Endothelial cell (in vitro differentiated cells): ENCODE results near the gene CEP41. TPM values are rescaled to one million over a fixed set of nuclear protein-coding genes. Genes with fewer than 3 reads are reported as not detected.

Experiments used
- DNase-seq: peaks from one replicate; pipeline ENCODE4 v3.0.0; 2021; ENCODE audit warnings: low spot score
- H3K27ac Mint-ChIP-seq: one replicate; pipeline ENCODE4 v1.8.0; 2021; ENCODE audit warnings: mixed read lengths, inconsistent platforms; ENCODE audit not compliant: unreplicated experiment
- H3K27me3 Mint-ChIP-seq: one replicate; pipeline ENCODE4 v1.8.0; 2021; ENCODE audit warnings: mild to moderate bottlenecking, moderate library complexity, mixed read lengths, inconsistent platforms; ENCODE audit not compliant: unreplicated experiment
- H3K36me3 Mint-ChIP-seq: one replicate; pipeline ENCODE4 v1.8.0; 2021; ENCODE audit warnings: mild to moderate bottlenecking, low read depth, mixed read lengths, inconsistent platforms; ENCODE audit not compliant: unreplicated experiment
- H3K4me1 Mint-ChIP-seq: one replicate; pipeline ENCODE4 v1.8.0; 2021; ENCODE audit warnings: mild to moderate bottlenecking, mixed read lengths, inconsistent platforms; ENCODE audit not compliant: unreplicated experiment
- H3K4me3 Mint-ChIP-seq: one replicate; pipeline ENCODE4 v1.8.0; 2021; ENCODE audit warnings: mild to moderate bottlenecking, mixed read lengths, inconsistent platforms; ENCODE audit not compliant: unreplicated experiment
- H3K9me3 Mint-ChIP-seq: one replicate; pipeline ENCODE4 v1.8.0; 2021; ENCODE audit warnings: mixed read lengths, inconsistent platforms; ENCODE audit not compliant: unreplicated experiment
- total RNA-seq: library from RNA; stranded (reverse); fragmentation: NEBNext Ultra II Directional; extraction: Animal tissue kit (Norgen Biotek cat#: 25700); gene quantifications from one replicate; pipeline ENCODE4 v1.2.1, GENCODE V29; 2021; ENCODE audit not compliant: unreplicated experiment
- TF ChIP-seq, protein P1 (sequence below): fragments of 200-600 bp; sonication (generic); IDR thresholded peaks from one replicate; pipeline ENCODE4 v1.5.0; 2021; ENCODE audit warnings: antibody characterized with exemption; ENCODE audit not compliant: unreplicated experiment

The CEP41 gene
- total RNA-seq, 1 donor from 2014 or later, result 14.3 TPM

DNA sequence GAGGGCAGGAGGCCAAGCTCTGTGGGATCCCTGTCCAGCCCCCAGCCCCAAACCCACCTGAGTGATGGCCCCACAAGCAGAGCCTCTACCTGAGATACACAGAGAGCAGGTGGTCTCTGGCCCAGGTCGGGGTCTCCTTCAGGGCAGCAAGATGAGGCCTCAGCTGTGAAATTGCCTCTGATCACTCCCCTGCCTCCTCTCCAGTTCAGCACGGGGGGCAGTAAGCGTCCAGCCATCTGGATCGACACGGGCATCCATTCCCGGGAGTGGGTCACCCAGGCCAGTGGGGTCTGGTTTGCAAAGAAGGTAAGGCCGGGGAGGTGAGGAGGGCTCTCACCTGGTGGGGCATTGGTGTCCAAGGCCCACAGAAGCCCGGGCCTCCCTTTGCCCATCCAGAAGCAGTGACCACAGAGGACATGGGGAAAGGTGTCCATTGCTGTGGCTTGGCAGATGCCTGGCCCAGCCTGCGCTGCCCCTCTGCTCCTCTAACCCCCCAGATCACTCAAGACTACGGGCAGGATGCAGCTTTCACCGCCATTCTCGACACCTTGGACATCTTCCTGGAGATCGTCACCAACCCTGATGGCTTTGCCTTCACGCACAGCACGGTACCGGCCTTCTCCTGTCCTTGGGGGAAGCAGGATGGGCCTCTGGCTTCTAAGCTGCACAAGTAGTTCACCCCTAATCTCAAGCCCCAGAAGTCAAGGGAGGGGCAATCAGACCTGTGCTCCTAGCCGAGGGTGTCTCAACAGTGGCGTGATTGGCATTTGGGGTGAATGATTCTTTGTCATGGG, 57.4 kb downstream of the CEP41 start:
- Mint-ChIP-seq H3K36me3 (no peaks in the 10 kb centered on the region), H3K27ac (no peak overlapping the region), H3K4me1 (peaks cover 4% of the 10 kb centered on the region), H3K4me3 (no peak overlapping the region), H3K9me3 (no peaks in the 10 kb centered on the region), H3K27me3 (peaks cover 9% of the 10 kb centered on the region)
- DNase-seq, result no peak
- TF ChIP-seq, protein P1, sequence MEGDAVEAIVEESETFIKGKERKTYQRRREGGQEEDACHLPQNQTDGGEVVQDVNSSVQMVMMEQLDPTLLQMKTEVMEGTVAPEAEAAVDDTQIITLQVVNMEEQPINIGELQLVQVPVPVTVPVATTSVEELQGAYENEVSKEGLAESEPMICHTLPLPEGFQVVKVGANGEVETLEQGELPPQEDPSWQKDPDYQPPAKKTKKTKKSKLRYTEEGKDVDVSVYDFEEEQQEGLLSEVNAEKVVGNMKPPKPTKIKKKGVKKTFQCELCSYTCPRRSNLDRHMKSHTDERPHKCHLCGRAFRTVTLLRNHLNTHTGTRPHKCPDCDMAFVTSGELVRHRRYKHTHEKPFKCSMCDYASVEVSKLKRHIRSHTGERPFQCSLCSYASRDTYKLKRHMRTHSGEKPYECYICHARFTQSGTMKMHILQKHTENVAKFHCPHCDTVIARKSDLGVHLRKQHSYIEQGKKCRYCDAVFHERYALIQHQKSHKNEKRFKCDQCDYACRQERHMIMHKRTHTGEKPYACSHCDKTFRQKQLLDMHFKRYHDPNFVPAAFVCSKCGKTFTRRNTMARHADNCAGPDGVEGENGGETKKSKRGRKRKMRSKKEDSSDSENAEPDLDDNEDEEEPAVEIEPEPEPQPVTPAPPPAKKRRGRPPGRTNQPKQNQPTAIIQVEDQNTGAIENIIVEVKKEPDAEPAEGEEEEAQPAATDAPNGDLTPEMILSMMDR, result no peak

DNA sequence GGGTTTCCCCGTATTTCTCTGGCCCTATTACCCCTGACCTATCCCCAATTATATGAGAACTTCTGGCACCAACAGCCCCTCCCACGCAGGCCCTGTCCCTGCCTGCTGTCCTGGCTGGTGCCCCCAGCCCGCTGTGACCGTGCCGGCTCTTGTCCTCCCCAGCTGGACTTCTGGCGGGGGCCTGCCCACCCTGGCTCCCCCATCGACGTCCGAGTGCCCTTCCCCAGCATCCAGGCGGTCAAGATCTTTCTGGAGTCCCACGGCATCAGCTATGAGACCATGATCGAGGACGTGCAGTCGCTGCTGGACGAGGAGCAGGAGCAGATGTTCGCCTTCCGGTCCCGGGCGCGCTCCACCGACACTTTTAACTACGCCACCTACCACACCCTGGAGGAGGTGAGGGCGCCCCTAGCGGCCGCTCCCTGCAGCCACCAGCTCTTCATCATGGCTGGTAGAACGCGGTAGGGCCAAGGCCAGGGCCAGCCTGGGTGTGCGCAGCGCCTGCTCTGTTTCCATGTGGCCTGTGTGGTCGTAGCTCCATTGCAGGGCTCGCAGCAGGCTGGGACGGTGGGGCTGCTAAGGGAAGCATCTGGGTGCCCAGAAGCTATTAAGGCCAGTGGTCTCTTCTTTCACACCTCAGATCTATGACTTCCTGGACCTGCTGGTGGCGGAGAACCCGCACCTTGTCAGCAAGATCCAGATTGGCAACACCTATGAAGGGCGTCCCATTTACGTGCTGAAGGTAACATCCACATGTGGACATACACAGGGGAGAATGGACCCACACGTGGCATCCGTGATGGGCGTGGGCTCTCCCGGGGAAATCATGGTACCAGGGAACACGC, 59.1 kb downstream of the CEP41 start:
- TF ChIP-seq, protein P1, result no peak
- no peak for DNase-seq
- no peak overlapping the region for H3K27ac Mint-ChIP-seq
- H3K36me3 Mint-ChIP-seq, result peaks cover under 1% of the 10 kb centered on the region
- no peaks in the 10 kb centered on the region for H3K9me3 Mint-ChIP-seq
- H3K27me3 Mint-ChIP-seq, result peaks cover 8% of the 10 kb centered on the region
- no peak overlapping the region for H3K4me3 Mint-ChIP-seq
- H3K4me1 Mint-ChIP-seq, result peaks cover 4% of the 10 kb centered on the region

DNA sequence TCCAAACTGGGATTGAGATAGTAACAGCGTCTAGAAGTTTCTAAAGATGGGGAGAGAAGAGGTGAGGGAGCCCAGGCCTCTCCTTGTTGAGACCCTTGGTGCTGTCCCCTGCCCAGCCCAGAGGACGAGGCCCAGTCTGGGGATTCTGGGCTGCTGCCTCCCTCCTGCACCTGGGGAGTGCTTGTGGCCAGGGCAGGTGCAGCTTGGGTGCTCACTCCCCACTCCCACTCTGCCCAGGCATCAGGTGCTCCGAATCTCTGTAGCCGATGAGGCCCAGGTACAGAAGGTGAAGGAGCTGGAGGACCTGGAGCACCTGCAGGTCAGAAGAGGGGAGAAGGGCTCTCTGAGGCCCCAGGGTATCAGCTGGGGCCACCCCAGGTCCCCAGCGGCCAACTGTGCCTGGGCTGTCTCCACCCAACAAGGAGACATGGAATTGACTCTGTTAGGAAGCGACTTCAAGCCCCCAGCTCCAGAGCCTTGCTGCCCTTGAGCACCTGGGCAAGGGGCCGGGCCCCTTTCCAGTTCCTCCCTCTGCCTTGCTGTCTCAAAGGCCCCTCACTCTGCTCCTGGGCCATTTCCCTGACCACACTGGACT, 59.9 kb downstream of the CEP41 start:
- Mint-ChIP-seq H3K36me3 (peaks cover 7% of the 10 kb centered on the region), H3K4me3 (no peak overlapping the region), H3K4me1 (peaks cover 2% of the 10 kb centered on the region), H3K9me3 (no peaks in the 10 kb centered on the region), H3K27me3 (peaks cover 8% of the 10 kb centered on the region), H3K27ac (no peak overlapping the region)
- TF ChIP-seq, protein P1, result no peak
- no peak for DNase-seq

DNA sequence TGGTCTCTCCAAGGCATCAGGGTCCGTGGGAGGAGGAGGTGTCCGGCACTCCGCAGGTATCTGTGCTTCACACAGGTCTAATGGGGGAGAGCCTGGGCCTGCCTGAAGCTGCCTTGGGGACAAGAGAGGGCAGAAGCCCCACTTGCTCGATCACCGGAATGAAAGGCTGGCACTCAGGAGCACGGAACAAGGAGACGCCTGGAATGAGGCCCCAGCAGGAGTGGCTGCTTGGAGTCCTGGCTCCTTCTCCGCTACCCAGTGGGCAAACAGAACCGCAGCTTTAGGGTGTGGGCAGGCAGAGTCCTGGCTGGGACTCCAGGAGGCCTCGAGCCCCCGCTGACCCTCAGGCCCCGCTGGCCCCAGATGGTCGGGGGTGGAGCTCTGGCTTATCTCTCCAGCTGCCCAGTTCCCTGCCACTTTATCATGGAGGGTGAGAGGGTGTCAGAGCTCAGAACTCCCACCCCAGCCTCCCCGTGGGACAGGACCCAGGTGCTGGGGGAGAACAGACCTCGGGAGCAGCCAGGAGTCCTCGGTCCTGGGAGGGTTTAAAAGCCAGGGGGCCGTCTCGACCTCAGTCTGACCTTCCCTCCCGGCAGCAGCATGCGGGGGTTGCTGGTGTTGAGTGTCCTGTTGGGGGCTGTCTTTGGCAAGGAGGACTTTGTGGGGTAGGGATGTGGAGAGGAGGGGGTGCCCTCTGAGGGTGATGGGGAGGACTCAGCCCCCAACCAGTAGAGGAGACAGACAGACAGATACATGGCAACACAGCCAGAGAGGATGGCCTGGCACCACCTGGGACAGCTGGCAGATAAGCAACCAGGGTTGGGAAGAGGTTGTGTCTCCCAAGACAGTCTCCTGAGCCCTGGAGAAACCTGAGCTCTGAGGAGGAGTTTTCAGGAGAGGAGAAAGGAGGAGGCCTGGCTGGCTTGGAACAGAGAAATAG, 60.6 kb downstream of the CEP41 start, which contains the start of gene CPA1:
CPA1 (plus strand) TSS at position 574 of the 940 bp plus-strand sequence; CDS start at position 601, 27 bp downstream.
- no peak for DNase-seq
- no peak within 1 kb of the TSS for H3K27ac Mint-ChIP-seq
- no peaks in the 10 kb centered on the region for H3K9me3 Mint-ChIP-seq
- peaks cover 7% of the 10 kb centered on the region for H3K36me3 Mint-ChIP-seq
- no peaks in the 10 kb centered on the region for H3K4me1 Mint-ChIP-seq
- TF ChIP-seq, protein P1, result no peak
- peaks cover 8% of the 10 kb centered on the region for H3K27me3 Mint-ChIP-seq
- H3K4me3 Mint-ChIP-seq, result no peak within 1 kb of the TSS
